ENCODE measurements around the gene SCAMP5. TPM values are rescaled to one million over a fixed set of nuclear protein-coding genes. Genes with fewer than 3 reads are reported as not detected.

SCAMP5 gene
- total RNA-seq, 4 donors from 2014 or later = 11.3 to 24.8 (median 15.8) TPM; not detected in 1

DNA sequence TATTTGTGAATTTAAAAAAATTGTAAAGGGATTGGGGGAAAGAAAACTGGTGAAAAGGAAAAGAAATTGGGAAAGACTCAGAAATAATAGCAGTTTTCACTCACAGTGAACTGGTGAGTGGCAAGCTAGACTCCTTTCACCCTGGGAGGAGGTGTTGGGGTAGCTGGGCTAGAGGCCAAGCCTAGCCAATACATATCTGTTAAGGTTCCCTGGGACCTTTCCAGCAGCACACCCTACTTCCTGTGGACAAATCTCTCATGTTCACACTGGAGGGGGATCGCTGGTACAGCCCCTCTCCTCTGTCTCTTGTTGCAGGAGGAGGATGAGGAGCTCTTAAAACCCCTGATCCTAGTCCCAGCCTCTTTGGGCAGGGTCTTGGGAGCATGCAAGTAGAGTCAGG is 35.1 kb upstream of the SCAMP5 start:
- Histone ChIP-seq H3K4me1 (peaks cover 6 to 53% (median 34%) of the 10 kb centered on the region in 4 donors), H3K36me3 (no peaks in the 10 kb centered on the region), H3K27me3 (peaks cover 24% of the 10 kb centered on the region), H3K4me3 (no peak overlapping the region), H3K27ac (no peak overlapping the region), H3K9me3 (no peaks in the 10 kb centered on the region)
- TF ChIP-seq POLR2AphosphoS5 (IDR thresholded peaks at IDR 0.05) (no peak), EP300 (IDR thresholded peaks at IDR 0.05; ENCODE audit: low read depth) (no peak), POLR2A (IDR thresholded peaks at IDR 0.05) (no peak)
- TF ChIP-seq, protein P1, sequence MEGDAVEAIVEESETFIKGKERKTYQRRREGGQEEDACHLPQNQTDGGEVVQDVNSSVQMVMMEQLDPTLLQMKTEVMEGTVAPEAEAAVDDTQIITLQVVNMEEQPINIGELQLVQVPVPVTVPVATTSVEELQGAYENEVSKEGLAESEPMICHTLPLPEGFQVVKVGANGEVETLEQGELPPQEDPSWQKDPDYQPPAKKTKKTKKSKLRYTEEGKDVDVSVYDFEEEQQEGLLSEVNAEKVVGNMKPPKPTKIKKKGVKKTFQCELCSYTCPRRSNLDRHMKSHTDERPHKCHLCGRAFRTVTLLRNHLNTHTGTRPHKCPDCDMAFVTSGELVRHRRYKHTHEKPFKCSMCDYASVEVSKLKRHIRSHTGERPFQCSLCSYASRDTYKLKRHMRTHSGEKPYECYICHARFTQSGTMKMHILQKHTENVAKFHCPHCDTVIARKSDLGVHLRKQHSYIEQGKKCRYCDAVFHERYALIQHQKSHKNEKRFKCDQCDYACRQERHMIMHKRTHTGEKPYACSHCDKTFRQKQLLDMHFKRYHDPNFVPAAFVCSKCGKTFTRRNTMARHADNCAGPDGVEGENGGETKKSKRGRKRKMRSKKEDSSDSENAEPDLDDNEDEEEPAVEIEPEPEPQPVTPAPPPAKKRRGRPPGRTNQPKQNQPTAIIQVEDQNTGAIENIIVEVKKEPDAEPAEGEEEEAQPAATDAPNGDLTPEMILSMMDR (IDR thresholded peaks at IDR 0.05) = no peak
- intact Hi-C loops (cut with DNase I; ENCODE audit: low total_unique reads) = no loop called here
- WGBS, 2 donors (ENCODE audit: low coverage in 1 of 2) = 36% methylated on average over 1 of the region's 1 CpG; no CpG with 5 or more reads in 1 of the 2 donors
- in situ Hi-C loops (cut with MboI; ENCODE audit: low pct_ligation_motif_present in 1 of 4, low pct_unique_long_range_greater_than_20kb in 1 of 4, low sequenced_read_pairs in 3 of 4) = loop anchor here in 1 of 4 donors (25.0 kb wide), 1 partner anchor 323 kb away; no protein-coding TSS in a partner anchor
- no peak for DNase-seq

DNA sequence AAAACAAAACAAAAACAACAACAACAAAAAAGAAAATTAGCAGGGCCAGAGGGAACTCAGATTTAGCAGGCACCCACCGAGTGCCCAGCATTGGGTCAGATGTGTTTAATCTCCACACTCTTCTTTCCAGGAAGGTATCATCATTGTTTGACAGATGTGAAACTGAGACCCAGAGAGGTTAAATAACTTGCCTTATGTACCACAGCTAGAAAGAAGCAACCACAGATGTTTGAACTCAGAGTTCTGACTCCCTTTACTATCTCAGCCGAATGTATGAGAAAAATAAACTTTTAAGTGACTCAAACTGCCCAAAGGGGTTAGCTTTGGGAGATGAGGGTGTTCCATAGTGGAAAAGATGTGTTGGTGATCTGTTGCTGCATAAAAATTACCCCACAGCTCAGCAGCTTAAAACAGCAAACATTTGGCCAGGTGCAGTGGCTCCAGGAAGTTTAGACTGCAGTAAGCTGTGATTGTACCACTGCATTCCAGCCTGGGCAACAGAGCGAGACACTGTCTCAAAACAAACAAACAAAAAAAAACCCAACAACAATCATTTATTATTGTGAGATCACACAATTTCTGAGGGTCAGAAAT is 34.3 kb upstream of the SCAMP5 start:
- Histone ChIP-seq H3K27ac (peak overlapping the region in 1 of 4 donors; percentile 8), H3K9me3 (no peaks in the 10 kb centered on the region), H3K36me3 (no peaks in the 10 kb centered on the region), H3K4me1 (peaks cover 0 to 45% (median 26%) of the 10 kb centered on the region in 4 donors), H3K4me3 (no peak overlapping the region), H3K27me3 (peaks cover 24% of the 10 kb centered on the region)
- DNase-seq = no peak
- 48 to 53% methylated on average over 2 to 3 of the region's 3 CpGs for WGBS, 2 donors (ENCODE audit: low coverage in 1 of 2)
- intact Hi-C loops (cut with DNase I; ENCODE audit: low total_unique reads) = no loop called here
- in situ Hi-C loops (cut with MboI; ENCODE audit: low pct_ligation_motif_present in 1 of 4, low pct_unique_long_range_greater_than_20kb in 1 of 4, low sequenced_read_pairs in 3 of 4) = loop anchor here in 1 of 4 donors (25.0 kb wide), 1 partner anchor 324 kb away; no protein-coding TSS in a partner anchor
- no peak for TF ChIP-seq POLR2A (IDR thresholded peaks at IDR 0.05)
- no peak for TF ChIP-seq EP300 (IDR thresholded peaks at IDR 0.05; ENCODE audit: low read depth)
- TF ChIP-seq POLR2AphosphoS5 (IDR thresholded peaks at IDR 0.05) = no peak
- TF ChIP-seq, protein P1 (IDR thresholded peaks at IDR 0.05) = no peak

DNA sequence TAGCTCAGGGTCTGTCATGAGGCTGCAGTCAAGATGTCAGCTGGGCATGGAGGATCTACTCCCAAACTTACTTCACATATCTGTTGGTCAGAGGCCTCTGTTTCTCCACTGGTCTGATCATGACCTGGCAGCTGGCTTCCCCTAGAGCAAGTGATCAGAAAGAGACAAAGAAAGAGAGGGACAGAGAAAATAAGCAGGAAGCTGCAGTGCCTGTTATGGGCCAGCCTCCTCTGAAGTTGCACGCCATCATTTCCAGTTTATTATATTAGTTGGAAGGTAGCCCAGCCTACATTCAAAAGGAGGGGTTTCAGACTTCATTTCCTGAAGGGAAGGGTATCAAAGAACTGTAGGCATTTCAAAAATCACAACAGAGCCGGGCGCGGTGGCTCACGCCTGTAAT is 33.7 kb upstream of the SCAMP5 start:
- H3K27me3 ChIP-seq = peaks cover 24% of the 10 kb centered on the region
- H3K27ac ChIP-seq = peak overlapping the region in 1 of 4 donors; percentile 8
- WGBS, 2 donors (ENCODE audit: low coverage in 1 of 2) = 40 to 47% methylated on average over 4 to 5 of the region's 5 CpGs
- H3K4me3 ChIP-seq = no peak overlapping the region
- in situ Hi-C loops (cut with MboI; ENCODE audit: low pct_ligation_motif_present in 1 of 4, low pct_unique_long_range_greater_than_20kb in 1 of 4, low sequenced_read_pairs in 3 of 4) = loop anchor here in 1 of 4 donors (25.0 kb wide), 1 partner anchor 324 kb away; no protein-coding TSS in a partner anchor
- DNase-seq = no peak
- intact Hi-C loops (cut with DNase I; ENCODE audit: low total_unique reads) = no loop called here
- TF ChIP-seq, protein P1 (IDR thresholded peaks at IDR 0.05) = no peak
- TF ChIP-seq POLR2AphosphoS5 (IDR thresholded peaks at IDR 0.05) = no peak
- no peak for TF ChIP-seq EP300 (IDR thresholded peaks at IDR 0.05; ENCODE audit: low read depth)
- no peak for TF ChIP-seq POLR2A (IDR thresholded peaks at IDR 0.05)
- no peaks in the 10 kb centered on the region for H3K36me3 ChIP-seq
- H3K9me3 ChIP-seq = no peaks in the 10 kb centered on the region
- peaks cover 0 to 42% (median 22%) of the 10 kb centered on the region in 4 donors for H3K4me1 ChIP-seq

DNA sequence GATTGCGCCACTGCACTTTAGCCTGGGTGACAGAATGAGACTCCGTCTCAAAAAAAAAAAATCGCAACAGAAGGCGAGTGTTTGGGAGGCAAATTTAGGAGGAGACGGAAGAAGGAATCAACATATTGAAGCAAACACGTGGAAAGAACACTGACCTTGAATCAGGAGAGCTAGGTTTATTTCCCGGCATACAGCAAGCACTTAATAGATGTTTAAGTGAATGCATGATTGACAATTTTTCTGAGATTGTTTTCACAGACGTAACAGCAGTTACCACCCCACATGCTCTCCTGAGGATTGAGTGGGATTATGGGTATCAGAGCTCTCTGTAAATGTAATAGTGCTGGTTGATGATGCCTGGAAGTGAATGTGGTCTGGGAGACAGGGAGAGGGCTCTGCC is 33.1 kb upstream of the SCAMP5 start:
- H3K27me3 ChIP-seq = peaks cover 24% of the 10 kb centered on the region
- no peaks in the 10 kb centered on the region for H3K9me3 ChIP-seq
- no peak overlapping the region for H3K27ac ChIP-seq
- peaks cover 0 to 39% (median 18%) of the 10 kb centered on the region in 4 donors for H3K4me1 ChIP-seq
- 73 to 91% methylated on average over 4 to 8 of the region's 8 CpGs for WGBS, 2 donors (ENCODE audit: low coverage in 1 of 2)
- no peak for DNase-seq
- H3K4me3 ChIP-seq = no peak overlapping the region
- in situ Hi-C loops (cut with MboI; ENCODE audit: low pct_ligation_motif_present in 1 of 4, low pct_unique_long_range_greater_than_20kb in 1 of 4, low sequenced_read_pairs in 3 of 4) (loop anchor here in 1 of 4 donors (25.0 kb wide), 1 partner anchor 325 kb away; no protein-coding TSS in a partner anchor), intact Hi-C loops (cut with DNase I; ENCODE audit: low total_unique reads) (no loop called here)
- no peaks in the 10 kb centered on the region for H3K36me3 ChIP-seq
- no peak for TF ChIP-seq POLR2A (IDR thresholded peaks at IDR 0.05)
- no peak for TF ChIP-seq POLR2AphosphoS5 (IDR thresholded peaks at IDR 0.05)
- TF ChIP-seq, protein P1 (IDR thresholded peaks at IDR 0.05) = no peak
- no peak for TF ChIP-seq EP300 (IDR thresholded peaks at IDR 0.05; ENCODE audit: low read depth)
